Erythroblast (primary cell): Measurements from ENCODE around the gene STARD13.

ENCODE experiments used
- GATA1 ChIP-seq: IDR thresholded peaks from 2 replicates; pipeline ENCODE4 v1.6.1; 2011; ENCODE audit warnings: low read depth, mild to moderate bottlenecking, control low read depth, low read length, moderate library complexity
- POLR2A ChIP-seq: IDR thresholded peaks from 2 replicates; pipeline ENCODE4 v1.6.1; 2011; ENCODE audit warnings: mild to moderate bottlenecking, low read length

GRCh38 chr13:33158271-33158670, 127.3 kb downstream of the STARD13 start:
- no peak for TF ChIP-seq POLR2A
- no peak for TF ChIP-seq GATA1
